IPS-15b (cell line): ENCODE measurements around the gene PLXNA1.

Source experiments
- H3K27me3 ChIP-seq: one replicate; pipeline ENCODE4 v1.6.1; 2013; ENCODE audit warnings: low read length; ENCODE audit not compliant: control insufficient read depth, insufficient read depth
- H3K36me3 ChIP-seq: one replicate; pipeline ENCODE4 v1.6.1; 2013; ENCODE audit warnings: low read length; ENCODE audit not compliant: control insufficient read depth, insufficient read depth
- H3K4me1 ChIP-seq: one replicate; pipeline ENCODE4 v1.6.1; 2013; ENCODE audit warnings: mild to moderate bottlenecking, low read length; ENCODE audit not compliant: control insufficient read depth, insufficient read depth
- H3K4me3 ChIP-seq: one replicate; pipeline ENCODE4 v1.5.1; 2013; ENCODE audit warnings: low read depth, low read length
- H3K9ac ChIP-seq: one replicate; pipeline ENCODE4 v1.6.1; 2013; ENCODE audit warnings: low read depth, mild to moderate bottlenecking, low read length
- H3K9me3 ChIP-seq: one replicate; pipeline ENCODE4 v1.6.1; 2013; ENCODE audit warnings: mild to moderate bottlenecking, low read length; ENCODE audit not compliant: control insufficient read depth, insufficient read depth

The PLXNA1 gene

GRCh38 chr3:127000761-127001160 is 17.8 kb downstream of the PLXNA1 start:
- H3K4me1 ChIP-seq: peaks cover 5% of the 10 kb centered on the region
- no peak overlapping the region for H3K9ac ChIP-seq
- no peaks in the 10 kb centered on the region for H3K9me3 ChIP-seq
- H3K36me3 ChIP-seq: no peaks in the 10 kb centered on the region
- no peak overlapping the region for H3K4me3 ChIP-seq
- H3K27me3 ChIP-seq: no peaks in the 10 kb centered on the region

GRCh38 chr3:127001486-127002194 is 18.7 kb downstream of the PLXNA1 start:
- Histone ChIP-seq H3K4me3 (no peak overlapping the region), H3K4me1 (peaks cover 5% of the 10 kb centered on the region), H3K27me3 (no peaks in the 10 kb centered on the region), H3K36me3 (peaks cover 4% of the 10 kb centered on the region), H3K9me3 (no peaks in the 10 kb centered on the region), H3K9ac (peak overlapping the region; percentile 60)

- H3K4me3 ChIP-seq: no peak overlapping the region
- H3K9me3 ChIP-seq: no peaks in the 10 kb centered on the region
- no peaks in the 10 kb centered on the region for H3K27me3 ChIP-seq
- H3K9ac ChIP-seq: no peak overlapping the region
- H3K4me1 ChIP-seq: peaks cover 5% of the 10 kb centered on the region
- peaks cover 6% of the 10 kb centered on the region for H3K36me3 ChIP-seq
Measured at GRCh38 chr3:127002195-127003174, 19.6 kb downstream of the PLXNA1 start.

GRCh38 chr3:127003175-127003555 is 20.2 kb downstream of the PLXNA1 start:
- Histone ChIP-seq H3K27me3 (no peaks in the 10 kb centered on the region), H3K36me3 (peaks cover 11% of the 10 kb centered on the region), H3K4me1 (peaks cover 5% of the 10 kb centered on the region), H3K9ac (no peak overlapping the region), H3K4me3 (no peak overlapping the region), H3K9me3 (no peaks in the 10 kb centered on the region)

GRCh38 chr3:127003601-127004280 is 20.8 kb downstream of the PLXNA1 start:
- Histone ChIP-seq H3K9me3 (no peaks in the 10 kb centered on the region), H3K4me1 (peaks cover 5% of the 10 kb centered on the region), H3K9ac (no peak overlapping the region), H3K27me3 (no peaks in the 10 kb centered on the region), H3K36me3 (peaks cover 11% of the 10 kb centered on the region), H3K4me3 (no peak overlapping the region)

- Histone ChIP-seq H3K4me1 (peaks cover 5% of the 10 kb centered on the region), H3K36me3 (peaks cover 11% of the 10 kb centered on the region), H3K27me3 (no peaks in the 10 kb centered on the region), H3K4me3 (no peak overlapping the region), H3K9me3 (no peaks in the 10 kb centered on the region), H3K9ac (no peak overlapping the region)
Measured at GRCh38 chr3:127004641-127005397, 21.9 kb downstream of the PLXNA1 start.

GRCh38 chr3:127005864-127006500 is 23.1 kb downstream of the PLXNA1 start:
- Histone ChIP-seq H3K27me3 (no peaks in the 10 kb centered on the region), H3K36me3 (peaks cover 11% of the 10 kb centered on the region), H3K4me1 (peaks cover 5% of the 10 kb centered on the region), H3K4me3 (no peak overlapping the region), H3K9me3 (no peaks in the 10 kb centered on the region), H3K9ac (no peak overlapping the region)

- Histone ChIP-seq H3K4me3 (no peak overlapping the region), H3K36me3 (peaks cover 16% of the 10 kb centered on the region), H3K27me3 (no peaks in the 10 kb centered on the region), H3K9ac (no peak overlapping the region), H3K9me3 (no peaks in the 10 kb centered on the region), H3K4me1 (peaks cover 3% of the 10 kb centered on the region)
Measured at GRCh38 chr3:127006781-127007436, 24.0 kb downstream of the PLXNA1 start.

- Histone ChIP-seq H3K36me3 (peaks cover 26% of the 10 kb centered on the region), H3K9me3 (no peaks in the 10 kb centered on the region), H3K27me3 (no peaks in the 10 kb centered on the region), H3K4me1 (no peaks in the 10 kb centered on the region), H3K4me3 (no peak overlapping the region), H3K9ac (no peak overlapping the region)
Measured at GRCh38 chr3:127008236-127008635, 25.3 kb downstream of the PLXNA1 start.

- Histone ChIP-seq H3K4me1 (no peaks in the 10 kb centered on the region), H3K9ac (no peak overlapping the region), H3K36me3 (peaks cover 31% of the 10 kb centered on the region), H3K4me3 (no peak overlapping the region), H3K9me3 (no peaks in the 10 kb centered on the region), H3K27me3 (no peaks in the 10 kb centered on the region)
Measured at GRCh38 chr3:127009531-127009930, 26.6 kb downstream of the PLXNA1 start.
